Heart right ventricle (tissue), 16 donors: ENCODE results near the gene LRRFIP2. TPM values are rescaled to one million over a fixed set of nuclear protein-coding genes. Genes with fewer than 3 reads are reported as not detected.
"Not testable (repeated sequence)": the region's sequence is repeated elsewhere in the genome, so short reads cannot be mapped to it uniquely, and the experiment has no call there.

Experiments used
- ATAC-seq, 8 donors: fragments of 200-7000 bp; cut with Tn5 transposase; one replicate each; pipeline ENCODE4 v1.9.1; 2020; ENCODE audit warnings: mild to moderate bottlenecking in 8 of 8, moderate library complexity in 8 of 8, moderate number of reproducible peaks in 1 of 8
- DNase-seq, 2 donors: peaks; one replicate each; pipeline ENCODE4 v3.0.0-alpha.2; 2020
- H3K27ac ChIP-seq, 10 donors: fragments of 200-600 bp; sonication (generic) in 2 of 10; one replicate each; pipeline versions ENCODE4 v1.5.0 to v1.8.0; 2020 to 2022; ENCODE audit warnings: mild to moderate bottlenecking in 3 of 10
- H3K27me3 ChIP-seq, 7 donors: fragments of 200-600 bp; one replicate each; pipeline ENCODE4 v1.8.0; 2021 to 2022; ENCODE audit warnings: mild to moderate bottlenecking in 2 of 7
- H3K36me3 ChIP-seq, 9 donors: fragments of 200-600 bp; sonication (generic) in 1 of 9; one replicate each; pipeline versions ENCODE4 v1.5.0 to v1.8.0; 2020 to 2022; ENCODE audit warnings: mild to moderate bottlenecking in 2 of 9
- H3K4me1 ChIP-seq, 9 donors: fragments of 200-600 bp; sonication (generic) in 1 of 9; one replicate each; pipeline versions ENCODE4 v1.5.0 to v1.8.0; 2020 to 2022; ENCODE audit warnings: mild to moderate bottlenecking in 4 of 9
- H3K4me3 ChIP-seq, 10 donors: fragments of 200-600 bp; sonication (generic) in 2 of 10; one replicate each; pipeline versions ENCODE4 v1.5.0 to v1.8.0; 2020 to 2022; ENCODE audit warnings: mild to moderate bottlenecking in 7 of 10, moderate library complexity in 2 of 10
- H3K9me3 ChIP-seq, 11 donors: fragments of 200-600 bp in 10 of 11; sonication (generic) in 2 of 11; one replicate each; pipeline versions ENCODE4 v1.5.0 to v1.8.0; 2013 to 2022; ENCODE audit warnings: mild to moderate bottlenecking in 2 of 11, control low read depth in 1 of 11, moderate library complexity in 1 of 11
- CTCF ChIP-seq, 9 donors: fragments of 200-600 bp; sonication (generic) in 2 of 9; IDR thresholded peaks; one replicate each; pipeline versions ENCODE4 v1.5.0 to v1.8.0; 2021 to 2022; ENCODE audit warnings: antibody characterized with exemption in 9 of 9, mild to moderate bottlenecking in 5 of 9, moderate library complexity in 1 of 9
- WGBS, 2 donors: extraction: QIAGEN DNeasy Blood & Tissue Kit; methylation state at CpG; one replicate each; pipeline ENCODE4 v1.1.7; 2013; ENCODE audit warnings: inconsistent platforms in 1 of 2; 5-methylcytosine and 5-hydroxymethylcytosine counted together
- intact Hi-C, 10 donors: fragments of 100-400 bp; cut with DNase I; formaldehyde crosslinking; loops; one replicate each; pipeline versions ENCODE4 v1.11.1 to v1.14.2; 2022
- polyA plus RNA-seq, 2 donors: library from polyadenylated mRNA; stranded (reverse); fragments of 200-250 nt; gene quantifications; one replicate each; pipeline ENCODE4 v1.2.3, GENCODE V29; 2013
- total RNA-seq, 10 donors: library from RNA; stranded (reverse); fragmentation: NEBNext Ultra II Directional in 3 of 10; extraction: Animal tissue kit (Norgen Biotek cat#: 25700) in 3 of 10; gene quantifications; one replicate each; pipeline versions ENCODE4 v1.2.1 to v1.2.4, GENCODE V29; 2021 to 2023
- donor health status: Arrhythmogenic right ventricular cardiomyopathy.
- donor health status: ischemic (EF 13 %, LVEDD 7.1; RV severe dilation, severe dysfunction).
- donor health status: healthy with polysubstance abuse.
- donor health status: DM: no; HTN: yes; CAD: no.
- donor health status: DM: no; HTN: no; CAD: no.
- donor health status: ischemic (EF 25% LVEDD 6.9; RV normal size, moderate dysfunction).
- donor health status: ischemic (EF 25% LVEDD 5.7; RV mildly dilated, moderate dysfunction).
- donor health status: healthy.
- donor health status: DM: yes; HTN: yes; CAD: no.
- donor health status: Ischemic cardiomyopathy.
- donor health status: ischemic (EF 35%, LVEDD 5.7; RV mildly dilated, moderate dysfunction).
- donor health status: nonischemic (EF 11% LVEDD 7.7; RV severe dilation, severe dysfunction).
- donor health status: DM: yes; HTN: yes; CAD: no.
- donor health status: PGD.
- donor health status: ischemic (EF 29% LVEDD 5.4; RV normal size, mild dysfunction).
- donor health status: nonischemic (EF 23%, LVEDD 6.1; RV moderate dilation, normal function).

The LRRFIP2 gene
- total and polyA plus RNA-seq, 12 donors: 63.2 to 199 (median 127) TPM

- Histone ChIP-seq H3K4me3 (no peak overlapping the region), H3K27me3 (no peaks in the 10 kb centered on the region), H3K4me1 (peaks cover 21 to 80% (median 52%) of the 10 kb centered on the region in 9 donors), H3K9me3 (no peaks in the 10 kb centered on the region), H3K36me3 (peaks cover 0 to 100% (median 24%) of the 10 kb centered on the region in 9 donors), H3K27ac (peak overlapping the region; percentile 54 to 92 (median 84))
- DNase-seq (no peak), ATAC-seq (peak in 1 of 8 donors; percentile 20)
- WGBS, 2 donors: 45 to 53% methylated on average over 6 of the region's 6 CpGs
- TF ChIP-seq CTCF (IDR thresholded peaks at IDR 0.05): no peak
- intact Hi-C loops: loop anchor here in 3 of 10 donors (5.0 to 10.0 kb wide), 2 partner anchors 36 to 161 kb away; no protein-coding TSS in a partner anchor
Measured at GRCh38 chr3:37053337-37053736, 121.0 kb downstream of the LRRFIP2 start.

GRCh38 chr3:37052860-37053259, 121.5 kb downstream of the LRRFIP2 start:
- Histone ChIP-seq H3K36me3 (peaks cover 0 to 100% (median 24%) of the 10 kb centered on the region in 9 donors), H3K27me3 (no peaks in the 10 kb centered on the region), H3K9me3 (no peaks in the 10 kb centered on the region), H3K4me1 (peaks cover 21 to 80% (median 52%) of the 10 kb centered on the region in 9 donors), H3K4me3 (no peak overlapping the region), H3K27ac (peak overlapping the region in 9 of 10 donors; percentile 54 to 92 (median 84))
- no peak for TF ChIP-seq CTCF (IDR thresholded peaks at IDR 0.05)
- ATAC-seq: peak in 2 of 8 donors; percentile 9 to 26
- DNase-seq: no peak
- intact Hi-C loops: loop anchor here in 3 of 10 donors (5.0 to 10.0 kb wide), 2 partner anchors 36 to 162 kb away; no protein-coding TSS in a partner anchor

GRCh38 chr3:37050282-37050681, 124.1 kb downstream of the LRRFIP2 start:
- Histone ChIP-seq H3K27me3 (no peaks in the 10 kb centered on the region), H3K4me3 (no peak overlapping the region), H3K4me1 (peaks cover 18 to 66% (median 43%) of the 10 kb centered on the region in 9 donors), H3K36me3 (peaks cover 0 to 100% (median 30%) of the 10 kb centered on the region in 9 donors), H3K27ac (peak overlapping the region in 8 of 10 donors; percentile 1 to 92 (median 62)), H3K9me3 (no peaks in the 10 kb centered on the region)
- ATAC-seq (peak; percentile 37 to 65 (median 56)), DNase-seq (peak in 1 of 2 donors; percentile 80)
- no peak for TF ChIP-seq CTCF (IDR thresholded peaks at IDR 0.05)
- WGBS, 2 donors: 26 to 32% methylated on average over 1 of the region's 1 CpG
- intact Hi-C loops: loop anchor here in 3 of 10 donors (5.0 to 10.0 kb wide), 2 partner anchors 33 to 165 kb away; no protein-coding TSS in a partner anchor

- Histone ChIP-seq H3K27ac (peak overlapping the region in 2 of 10 donors; percentile 13 to 22), H3K36me3 (peaks cover 0 to 98% (median 29%) of the 10 kb centered on the region in 9 donors), H3K4me1 (peaks cover 0 to 20% (median 6%) of the 10 kb centered on the region in 9 donors)
- H3K9me3 ChIP-seq, H3K27me3 ChIP-seq, intact Hi-C loops, DNase-seq, H3K4me3 ChIP-seq: not testable (repeated sequence)
- 53 to 60% methylated on average over 3 of the region's 3 CpGs for WGBS, 2 donors
- peak in 1 of 8 donors; percentile 31 for ATAC-seq
Measured at GRCh38 chr3:37042712-37043111, 131.7 kb downstream of the LRRFIP2 start.
